SK-N-DZ (cell line): ENCODE results near the gene OR10G2.

Source experiments
- DNase-seq: peaks from one replicate; pipeline ENCODE4 v3.0.0-alpha.2; 2015; ENCODE audit warnings: low spot score

OR10G2 gene

DNA sequence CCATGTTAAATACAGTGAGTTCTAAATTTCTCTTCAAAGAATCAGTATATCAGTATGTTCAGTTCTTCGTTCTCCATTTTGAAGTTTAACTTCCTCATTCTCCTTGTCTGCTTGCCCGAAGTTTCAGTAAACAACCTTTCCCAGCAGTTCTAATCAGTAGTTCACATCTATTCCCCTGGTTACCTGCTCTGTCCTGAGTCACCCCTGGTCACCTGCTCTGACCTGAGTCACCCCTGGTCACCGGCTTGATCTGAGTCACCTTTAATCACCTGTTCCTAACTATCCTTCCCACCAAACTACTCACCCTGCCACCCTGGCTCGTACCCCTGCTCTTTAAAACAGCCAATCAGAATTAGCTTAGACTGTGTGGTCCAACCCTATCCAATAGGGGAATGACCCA, 45.4 kb downstream of the OR10G2 start:
- no peak for DNase-seq
